Measurements from ENCODE around the gene KBTBD12.

Gene KBTBD12

GRCh38 chr3:127953091-127954035 lies 38.3 kb downstream of the KBTBD12 start:
- DNase-seq (ENCODE audit: low read depth, low spot score) = no peak

- no peak for DNase-seq (ENCODE audit: low read depth, low spot score)
These were observed 39.6 kb downstream of the KBTBD12 start for GRCh38 chr3:127954640-127955039.

- no peak for DNase-seq (ENCODE audit: low read depth, low spot score)
These were observed 40.7 kb downstream of the KBTBD12 start for GRCh38 chr3:127955728-127956127.

GRCh38 chr3:127959041-127959440 lies 44.0 kb downstream of the KBTBD12 start:
- no peak for DNase-seq (ENCODE audit: low read depth, low spot score)

GRCh38 chr3:127959873-127960272 lies 44.8 kb downstream of the KBTBD12 start:
- no peak for DNase-seq (ENCODE audit: low read depth, low spot score)

GRCh38 chr3:127960421-127960965 lies 45.5 kb downstream of the KBTBD12 start:
- no peak for DNase-seq (ENCODE audit: low read depth, low spot score)

GRCh38 chr3:127961124-127961523 lies 46.1 kb downstream of the KBTBD12 start:
- no peak for DNase-seq (ENCODE audit: low read depth, low spot score)

- no peak for DNase-seq (ENCODE audit: low read depth, low spot score)
These were observed 46.9 kb downstream of the KBTBD12 start for GRCh38 chr3:127961963-127962362.

GRCh38 chr3:127962937-127963336 lies 47.9 kb downstream of the KBTBD12 start:
- no peak for DNase-seq (ENCODE audit: low read depth, low spot score)

- no peak for DNase-seq (ENCODE audit: low read depth, low spot score)
These were observed 49.0 kb downstream of the KBTBD12 start for GRCh38 chr3:127964053-127964452.

GRCh38 chr3:127964816-127965215 lies 49.8 kb downstream of the KBTBD12 start:
- DNase-seq (ENCODE audit: low read depth, low spot score) = no peak

GRCh38 chr3:127967316-127967715 lies 52.3 kb downstream of the KBTBD12 start:
- no peak for DNase-seq (ENCODE audit: low read depth, low spot score)

GRCh38 chr3:127970966-127971592 lies 56.0 kb downstream of the KBTBD12 start:
- DNase-seq (ENCODE audit: low read depth, low spot score) = no peak

GRCh38 chr3:127974226-127974625 lies 59.2 kb downstream of the KBTBD12 start:
- no peak for DNase-seq (ENCODE audit: low read depth, low spot score)

- no peak for DNase-seq (ENCODE audit: low read depth, low spot score)
These were observed 60.4 kb downstream of the KBTBD12 start for GRCh38 chr3:127975153-127976029.

- no peak for DNase-seq (ENCODE audit: low read depth, low spot score)
These were observed 63.6 kb downstream of the KBTBD12 start for GRCh38 chr3:127978636-127979035.

- DNase-seq (ENCODE audit: low read depth, low spot score) = no peak
These were observed 64.4 kb downstream of the KBTBD12 start for GRCh38 chr3:127979473-127979872.

GRCh38 chr3:127981097-127981496 lies 66.1 kb downstream of the KBTBD12 start:
- DNase-seq (ENCODE audit: low read depth, low spot score) = no peak

- DNase-seq (ENCODE audit: low read depth, low spot score) = no peak
These were observed 67.1 kb downstream of the KBTBD12 start for GRCh38 chr3:127982155-127982554.

- DNase-seq (ENCODE audit: low read depth, low spot score) = no peak
These were observed 69.4 kb downstream of the KBTBD12 start for GRCh38 chr3:127984241-127984975.

- DNase-seq (ENCODE audit: low read depth, low spot score) = no peak
These were observed 70.2 kb downstream of the KBTBD12 start for GRCh38 chr3:127985216-127985615.

Measured in activated CD4-positive, CD25-positive, alpha-beta regulatory T cell treated with anti-CD3 and anti-CD28 coated beads, Interleukin-2, amount 50 U/mL, for 16 hours (primary cell).